ENCODE measurements around the gene NR3C1.

GRCh38 chr5:143386725-143387124, 16.8 kb downstream of the NR3C1 start:
- TF ChIP-seq, protein P1, sequence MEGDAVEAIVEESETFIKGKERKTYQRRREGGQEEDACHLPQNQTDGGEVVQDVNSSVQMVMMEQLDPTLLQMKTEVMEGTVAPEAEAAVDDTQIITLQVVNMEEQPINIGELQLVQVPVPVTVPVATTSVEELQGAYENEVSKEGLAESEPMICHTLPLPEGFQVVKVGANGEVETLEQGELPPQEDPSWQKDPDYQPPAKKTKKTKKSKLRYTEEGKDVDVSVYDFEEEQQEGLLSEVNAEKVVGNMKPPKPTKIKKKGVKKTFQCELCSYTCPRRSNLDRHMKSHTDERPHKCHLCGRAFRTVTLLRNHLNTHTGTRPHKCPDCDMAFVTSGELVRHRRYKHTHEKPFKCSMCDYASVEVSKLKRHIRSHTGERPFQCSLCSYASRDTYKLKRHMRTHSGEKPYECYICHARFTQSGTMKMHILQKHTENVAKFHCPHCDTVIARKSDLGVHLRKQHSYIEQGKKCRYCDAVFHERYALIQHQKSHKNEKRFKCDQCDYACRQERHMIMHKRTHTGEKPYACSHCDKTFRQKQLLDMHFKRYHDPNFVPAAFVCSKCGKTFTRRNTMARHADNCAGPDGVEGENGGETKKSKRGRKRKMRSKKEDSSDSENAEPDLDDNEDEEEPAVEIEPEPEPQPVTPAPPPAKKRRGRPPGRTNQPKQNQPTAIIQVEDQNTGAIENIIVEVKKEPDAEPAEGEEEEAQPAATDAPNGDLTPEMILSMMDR (conservative IDR thresholded peaks at IDR 0.05; ENCODE audit: low read depth, low read length) = no peak
- TF ChIP-seq EZH2 (IDR thresholded peaks at IDR 0.05; ENCODE audit: borderline replicate concordance, low read depth, low read length, poor library complexity, severe bottlenecking) = no peak

Measured in A673 (cell line).